Stimulated activated CD8-positive, alpha-beta memory T cell treated with anti-CD3 and anti-CD28 coated beads, Interleukin-12 subunit alpha, Interleukin-12 subunit beta, amount 100 ng/mL, for 4 hours (primary cell): ENCODE results near the gene FNIP1.
"Not testable (repeated sequence)": the region's sequence is repeated elsewhere in the genome, so short reads cannot be mapped to it uniquely, and the experiment has no call there.

ENCODE experiments used
- DNase-seq: peaks from one replicate; pipeline ENCODE4 v3.0.0-alpha.2; 2020; ENCODE audit warnings: low read depth

Gene FNIP1

GRCh38 chr5:131637694-131638093 is 159.1 kb downstream of the FNIP1 start:
- DNase-seq: no peak

GRCh38 chr5:131635684-131636572 is 160.9 kb downstream of the FNIP1 start:
- DNase-seq: no peak

GRCh38 chr5:131634996-131635683 is 161.7 kb downstream of the FNIP1 start, which contains the start of gene RAPGEF6:
Gene RAPGEF6, minus strand, starts transcription at chr5:131635229. Its CDS starts 199 bp downstream, at chr5:131635030.
- DNase-seq: peak; percentile 88

- no peak for DNase-seq
These were observed 162.2 kb downstream of the FNIP1 start for GRCh38 chr5:131634666-131634995.

GRCh38 chr5:131634238-131634637 is 162.6 kb downstream of the FNIP1 start:
- no peak for DNase-seq

- DNase-seq: no peak
These were observed 163.0 kb downstream of the FNIP1 start for GRCh38 chr5:131633830-131634229.

GRCh38 chr5:131630963-131631350 is 165.9 kb downstream of the FNIP1 start:
- DNase-seq: no peak

- DNase-seq: no peak
These were observed 166.4 kb downstream of the FNIP1 start for GRCh38 chr5:131630208-131630962.

GRCh38 chr5:131628990-131629389 is 167.8 kb downstream of the FNIP1 start:
- DNase-seq: no peak

GRCh38 chr5:131627207-131627865 is 169.5 kb downstream of the FNIP1 start:
- DNase-seq: no peak

- DNase-seq: no peak
These were observed 174.2 kb downstream of the FNIP1 start for GRCh38 chr5:131622633-131623032.

- DNase-seq: not testable (repeated sequence)
These were observed 175.7 kb downstream of the FNIP1 start for GRCh38 chr5:131621164-131621563.

GRCh38 chr5:131619102-131619501 is 177.7 kb downstream of the FNIP1 start:
- DNase-seq: no peak

- no peak for DNase-seq
These were observed 179.5 kb downstream of the FNIP1 start for GRCh38 chr5:131617140-131617822.

- DNase-seq: no peak
These were observed 180.9 kb downstream of the FNIP1 start for GRCh38 chr5:131615957-131616356.

GRCh38 chr5:131613423-131613822 is 183.4 kb downstream of the FNIP1 start:
- DNase-seq: no peak

- DNase-seq: no peak
These were observed 185.8 kb downstream of the FNIP1 start for GRCh38 chr5:131611064-131611381.

- DNase-seq: no peak
These were observed 186.4 kb downstream of the FNIP1 start for GRCh38 chr5:131610198-131611063.

GRCh38 chr5:131609774-131610173 is 187.0 kb downstream of the FNIP1 start:
- no peak for DNase-seq

- DNase-seq: no peak
These were observed 188.2 kb downstream of the FNIP1 start for GRCh38 chr5:131608597-131608996.
